HepG2 (cell line): ENCODE results near the gene TLR5. TPM values are rescaled to one million over a fixed set of nuclear protein-coding genes. Genes with fewer than 3 reads are reported as not detected.

Source experiments
- AKAP8 ChIP-seq: sonication (generic); formaldehyde crosslinking; IDR thresholded peaks from 2 replicates; pipeline ENCODE4 v1.5.1; 2020; ENCODE audit warnings: mild to moderate bottlenecking, missing genetic modification reagents
- DPF2 ChIP-seq: sonication (generic); formaldehyde crosslinking; IDR thresholded peaks from 2 replicates; pipeline ENCODE4 v1.4.0; 2020; ENCODE audit warnings: mild to moderate bottlenecking, low read depth, missing genetic modification reagents, borderline replicate concordance
- ETV5 ChIP-seq: IDR thresholded peaks from 2 replicates; pipeline ENCODE4 v1.6.1; 2018; ENCODE audit warnings: missing biosample characterization, missing genetic modification reagents, inconsistent platforms, borderline replicate concordance
- ETV6 ChIP-seq: sonication (generic); formaldehyde crosslinking; conservative IDR thresholded peaks from 2 replicates; pipeline ENCODE4 v1.4.0; 2020; ENCODE audit warnings: missing genetic modification reagents
- FOXO1 ChIP-seq: sonication (generic); formaldehyde crosslinking; IDR thresholded peaks from 2 replicates; pipeline ENCODE4 v1.4.0; 2020; ENCODE audit warnings: missing genetic modification reagents
- GFI1 ChIP-seq: sonication (generic); formaldehyde crosslinking; IDR thresholded peaks from 2 replicates; pipeline ENCODE4 v1.5.0; 2020; ENCODE audit warnings: missing genetic modification reagents, mild to moderate bottlenecking, borderline replicate concordance
- GPN1 ChIP-seq: sonication (generic); formaldehyde crosslinking; IDR thresholded peaks from 2 replicates; pipeline ENCODE4 v1.5.1; 2020; ENCODE audit warnings: missing genetic modification reagents, borderline replicate concordance
- KAT7 ChIP-seq: IDR thresholded peaks from 2 replicates; pipeline ENCODE4 v1.6.1; 2018; ENCODE audit warnings: borderline replicate concordance, missing compliant biosample characterization
- MBNL3 ChIP-seq: fragments of 250-450 bp; sonication (Bioruptor Pico); conservative IDR thresholded peaks from 2 replicates; pipeline ENCODE4 v1.8.0; 2022; ENCODE audit warnings: mild to moderate bottlenecking, inconsistent platforms
- NFRKB ChIP-seq: fragments of 450-650 bp; IDR thresholded peaks from 2 replicates; pipeline ENCODE4 v1.6.1; 2017
- NFYB ChIP-seq: sonication (generic); formaldehyde crosslinking; IDR thresholded peaks from 2 replicates; pipeline ENCODE4 v1.4.0; 2020; ENCODE audit warnings: missing genetic modification reagents
- PHF20 ChIP-seq: sonication (generic); formaldehyde crosslinking; IDR thresholded peaks from 2 replicates; pipeline ENCODE4 v1.5.0; 2020; ENCODE audit warnings: mild to moderate bottlenecking, missing genetic modification reagents
- PITX1 ChIP-seq: sonication (generic); formaldehyde crosslinking; IDR thresholded peaks from 2 replicates; pipeline ENCODE4 v1.5.1; 2020; ENCODE audit warnings: mild to moderate bottlenecking, missing genetic modification reagents
- REXO4 ChIP-seq: sonication (generic); formaldehyde crosslinking; IDR thresholded peaks from 2 replicates; pipeline ENCODE4 v1.8.0; 2022; ENCODE audit warnings: missing genetic modification reagents, mild to moderate bottlenecking, borderline replicate concordance
- SETDB1 ChIP-seq: sonication (generic); formaldehyde crosslinking; IDR thresholded peaks from 2 replicates; pipeline ENCODE4 v1.5.1; 2020; ENCODE audit warnings: missing genetic modification reagents, mild to moderate bottlenecking, borderline replicate concordance
- SIX1 ChIP-seq: sonication (generic); formaldehyde crosslinking; IDR thresholded peaks from 2 replicates; pipeline ENCODE4 v1.4.0; 2020; ENCODE audit warnings: missing genetic modification reagents, borderline replicate concordance
- TOPORS ChIP-seq: sonication (generic); formaldehyde crosslinking; IDR thresholded peaks from 2 replicates; pipeline ENCODE4 v1.8.0; 2023; ENCODE audit warnings: mild to moderate bottlenecking, missing genetic modification reagents
- ZBTB20 ChIP-seq: sonication (generic); formaldehyde crosslinking; IDR thresholded peaks from 2 replicates; pipeline ENCODE4 v1.8.1; 2023; ENCODE audit warnings: missing genetic modification reagents, low read depth, mild to moderate bottlenecking, borderline replicate concordance
- ZNF101 ChIP-seq: sonication (generic); formaldehyde crosslinking; IDR thresholded peaks from 2 replicates; pipeline ENCODE4 v1.4.0; 2020; ENCODE audit warnings: mild to moderate bottlenecking, low read depth, missing genetic modification reagents, borderline replicate concordance
- ZNF121 ChIP-seq: sonication (generic); formaldehyde crosslinking; IDR thresholded peaks from 2 replicates; pipeline ENCODE4 v1.5.0; 2020; ENCODE audit warnings: mild to moderate bottlenecking, missing genetic modification reagents
- ZNF136 ChIP-seq: sonication (generic); formaldehyde crosslinking; IDR thresholded peaks from 2 replicates; pipeline ENCODE4 v1.8.1; 2022; ENCODE audit warnings: low read depth, mild to moderate bottlenecking, moderate library complexity, missing genetic modification reagents
- ZNF143 ChIP-seq: sonication (generic); formaldehyde crosslinking; IDR thresholded peaks from 2 replicates; pipeline ENCODE4 v1.4.0; 2020; ENCODE audit warnings: missing genetic modification reagents
- ZNF225 ChIP-seq: sonication (generic); formaldehyde crosslinking; IDR thresholded peaks from 2 replicates; pipeline ENCODE4 v1.4.0; 2020; ENCODE audit warnings: mild to moderate bottlenecking, missing genetic modification reagents
- ZNF253 ChIP-seq: sonication (generic); formaldehyde crosslinking; IDR thresholded peaks from 2 replicates; pipeline ENCODE4 v1.8.0; 2022; ENCODE audit warnings: mild to moderate bottlenecking, missing genetic modification reagents, borderline replicate concordance
- ZNF841 ChIP-seq: sonication (generic); formaldehyde crosslinking; IDR thresholded peaks from 2 replicates; pipeline ENCODE4 v1.8.1; 2023; ENCODE audit warnings: missing genetic modification reagents, borderline replicate concordance
- polyA plus RNA-seq, 8 experiments: library from polyadenylated mRNA; depleted of rRNA in 3 of 8; stranded (reverse) in 7 of 8; unstranded in 1 of 8; fragments of >200 nt; fragmentation: Illumina TruSeq in 4 of 8; extraction: Trizol in 4 of 8; gene quantifications; 2 replicates each; pipeline versions ENCODE4 v1.2.1 to v1.2.3, GENCODE V29; 2011 to 2016; ENCODE audit warnings: low read depth in 4 of 8, missing spikeins in 1 of 8, mixed read lengths in 1 of 8; ENCODE audit not compliant: insufficient read depth in 1 of 8
- total RNA-seq, 5 experiments: library from RNA; depleted of rRNA; stranded (reverse); fragments of >200 nt; fragmentation: Illumina TruSeq; extraction: Trizol; gene quantifications; 2 replicates each; pipeline ENCODE4 v1.2.3, GENCODE V29; 2016; ENCODE audit warnings: low read depth in 1 of 5
- TF ChIP-seq, protein P1 (sequence below): sonication (generic); formaldehyde crosslinking; IDR thresholded peaks from 2 replicates; pipeline ENCODE4 v1.5.1; 2020; ENCODE audit warnings: missing genetic modification reagents, mild to moderate bottlenecking, borderline replicate concordance
- TF ChIP-seq, protein P2 (sequence below): sonication (generic); formaldehyde crosslinking; IDR thresholded peaks from 2 replicates; pipeline ENCODE4 v1.8.1; 2023; ENCODE audit warnings: mild to moderate bottlenecking, inconsistent platforms, moderate library complexity, missing genetic modification reagents, borderline replicate concordance

The TLR5 gene
- total and polyA plus RNA-seq, 2 of the 13 experiments (the other 11 are each of a cell fraction or from before 2014, with no cell fraction given) = not detected

DNA sequence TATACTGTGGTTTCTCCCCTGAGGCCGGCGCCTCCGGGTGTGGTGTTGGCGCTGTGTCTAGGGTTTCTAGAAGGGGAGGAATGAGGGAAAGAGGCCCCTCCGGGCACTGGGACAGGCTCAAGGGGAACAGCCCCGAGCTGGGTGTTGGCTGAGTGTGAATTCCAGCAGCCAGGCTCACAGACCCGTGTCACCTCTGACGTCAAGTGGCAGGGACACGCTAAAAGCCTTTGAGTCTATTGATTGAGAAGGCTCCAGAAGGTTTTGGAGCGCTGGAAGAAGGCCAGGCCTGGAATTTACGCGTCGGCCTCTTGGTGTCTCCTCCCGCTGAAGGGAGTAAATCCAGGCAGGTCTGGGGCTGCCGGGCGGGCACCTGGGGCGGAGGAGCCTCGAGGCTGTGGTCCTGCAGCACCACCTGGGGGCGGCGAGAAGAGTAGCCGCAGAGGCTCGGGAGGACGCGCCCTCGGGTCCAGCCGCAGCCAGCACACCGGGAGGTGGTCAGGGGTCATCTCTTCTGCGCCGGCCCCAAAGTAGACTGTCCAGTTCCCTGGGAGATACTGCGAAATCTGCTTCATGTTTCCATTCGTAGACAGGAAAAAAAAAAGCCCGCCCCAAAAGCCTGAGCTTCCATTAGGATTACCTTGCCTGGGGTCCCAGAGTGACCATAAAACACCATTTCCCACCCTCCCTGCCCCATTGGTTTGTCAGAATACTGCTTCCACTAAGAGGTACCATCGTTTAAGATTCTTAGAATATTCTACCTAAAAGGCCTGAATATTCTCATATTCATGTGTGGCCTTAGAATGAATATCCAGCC, 61.7 kb downstream of the TLR5 start (continued):
- TF ChIP-seq, protein P1, sequence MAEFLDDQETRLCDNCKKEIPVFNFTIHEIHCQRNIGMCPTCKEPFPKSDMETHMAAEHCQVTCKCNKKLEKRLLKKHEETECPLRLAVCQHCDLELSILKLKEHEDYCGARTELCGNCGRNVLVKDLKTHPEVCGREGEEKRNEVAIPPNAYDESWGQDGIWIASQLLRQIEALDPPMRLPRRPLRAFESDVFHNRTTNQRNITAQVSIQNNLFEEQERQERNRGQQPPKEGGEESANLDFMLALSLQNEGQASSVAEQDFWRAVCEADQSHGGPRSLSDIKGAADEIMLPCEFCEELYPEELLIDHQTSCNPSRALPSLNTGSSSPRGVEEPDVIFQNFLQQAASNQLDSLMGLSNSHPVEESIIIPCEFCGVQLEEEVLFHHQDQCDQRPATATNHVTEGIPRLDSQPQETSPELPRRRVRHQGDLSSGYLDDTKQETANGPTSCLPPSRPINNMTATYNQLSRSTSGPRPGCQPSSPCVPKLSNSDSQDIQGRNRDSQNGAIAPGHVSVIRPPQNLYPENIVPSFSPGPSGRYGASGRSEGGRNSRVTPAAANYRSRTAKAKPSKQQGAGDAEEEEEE = no peak
- no peak for TF ChIP-seq NFYB (CRISPR knock-in tag)
- TF ChIP-seq, protein P2, sequence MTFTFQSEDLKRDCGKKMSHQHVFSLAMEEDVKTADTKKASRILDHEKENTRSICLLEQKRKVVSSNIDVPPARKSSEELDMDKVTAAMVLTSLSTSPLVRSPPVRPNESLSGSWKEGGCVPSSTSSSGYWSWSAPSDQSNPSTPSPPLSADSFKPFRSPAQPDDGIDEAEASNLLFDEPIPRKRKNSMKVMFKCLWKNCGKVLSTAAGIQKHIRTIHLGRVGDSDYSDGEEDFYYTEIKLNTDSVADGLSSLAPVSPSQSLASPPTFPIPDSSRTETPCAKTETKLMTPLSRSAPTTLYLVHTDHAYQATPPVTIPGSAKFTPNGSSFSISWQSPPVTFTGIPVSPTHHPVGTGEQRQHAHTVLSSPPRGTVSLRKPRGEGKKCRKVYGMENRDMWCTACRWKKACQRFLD (CRISPR knock-in tag) = peak; percentile 67; the same call in 1 of the 2 replicates
- no peak for TF ChIP-seq ZNF143 (CRISPR knock-in tag)
- TF ChIP-seq TOPORS (CRISPR knock-in tag) = no peak
- no peak for TF ChIP-seq REXO4 (CRISPR knock-in tag)
- TF ChIP-seq PITX1 (CRISPR knock-in tag) = peak; percentile 66; the same call in 1 of the 2 replicates
- no peak for TF ChIP-seq AKAP8
- TF ChIP-seq GFI1 (CRISPR knock-in tag) = 0 out of 2 replicates have a peak, but pooled peaks have one; percentile 16
- TF ChIP-seq FOXO1 (CRISPR knock-in tag) = peak; percentile 49; the same call in 1 of the 2 replicates
- TF ChIP-seq ZNF101 (CRISPR knock-in tag) = no peak
- no peak for TF ChIP-seq DPF2 (CRISPR knock-in tag)
- no peak; the same call in 1 of the 2 replicates for TF ChIP-seq ZNF136 (CRISPR knock-in tag)
- TF ChIP-seq ZNF841 (CRISPR knock-in tag) = no peak
- no peak for TF ChIP-seq KAT7 (CRISPR knock-in tag)
- TF ChIP-seq ZNF253 (CRISPR knock-in tag) = no peak
- TF ChIP-seq ZNF121 (CRISPR knock-in tag) = no peak
- peak; percentile 86 for TF ChIP-seq ZNF225 (CRISPR knock-in tag)
- no peak for TF ChIP-seq PHF20 (CRISPR knock-in tag)
- TF ChIP-seq GPN1 (CRISPR knock-in tag) = no peak
- no peak for TF ChIP-seq SIX1
- TF ChIP-seq ZBTB20 = no peak
- TF ChIP-seq ETV5 (CRISPR knock-in tag) = no peak
- TF ChIP-seq MBNL3 (CRISPR knock-in tag) = no peak
- TF ChIP-seq NFRKB = no peak
- TF ChIP-seq ETV6 (CRISPR knock-in tag) = peak; percentile 70; the same call in 1 of the 2 replicates
- TF ChIP-seq SETDB1 = no peak
